Upper lobe of left lung (tissue), 4 donors: ENCODE measurements around the gene COL8A1.

Experiments used
- EP300 ChIP-seq, 4 donors: sonication (generic); formaldehyde crosslinking; IDR thresholded peaks; one replicate each; pipeline ENCODE4 v1.5.1; 2017; ENCODE audit warnings: antibody characterized with exemption in 4 of 4, control low read depth in 2 of 4
- POLR2A ChIP-seq, 4 donors: fragments of 450-650 bp; IDR thresholded peaks; one replicate each; pipeline ENCODE4 v1.5.1; 2016 to 2017; ENCODE audit warnings: antibody characterized with exemption in 4 of 4, mild to moderate bottlenecking in 2 of 4
- POLR2AphosphoS5 ChIP-seq, 2 donors: sonication (generic); formaldehyde crosslinking; IDR thresholded peaks; one replicate each; pipeline ENCODE4 v1.5.1; 2017; ENCODE audit warnings: antibody characterized with exemption in 2 of 2
- TF ChIP-seq, protein P1 (sequence below), 6 experiments: fragments of 450-650 bp in 4 of 6; fragments of 200-600 bp in 2 of 6; sonication (generic) in 2 of 6; IDR thresholded peaks; one replicate each; pipeline ENCODE4 v1.5.1; 2016 to 2019; ENCODE audit warnings: antibody characterized with exemption in 6 of 6

DNA sequence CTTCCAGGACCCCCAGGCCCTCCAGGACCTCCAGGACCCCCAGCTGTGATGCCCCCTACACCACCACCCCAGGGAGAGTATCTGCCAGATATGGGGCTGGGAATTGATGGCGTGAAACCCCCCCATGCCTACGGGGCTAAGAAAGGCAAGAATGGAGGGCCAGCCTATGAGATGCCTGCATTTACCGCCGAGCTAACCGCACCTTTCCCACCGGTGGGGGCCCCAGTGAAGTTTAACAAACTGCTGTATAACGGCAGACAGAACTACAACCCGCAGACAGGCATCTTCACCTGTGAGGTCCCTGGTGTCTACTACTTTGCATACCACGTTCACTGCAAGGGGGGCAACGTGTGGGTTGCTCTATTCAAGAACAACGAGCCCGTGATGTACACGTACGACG is 157.2 kb downstream of the COL8A1 start:
- TF ChIP-seq, protein P1, sequence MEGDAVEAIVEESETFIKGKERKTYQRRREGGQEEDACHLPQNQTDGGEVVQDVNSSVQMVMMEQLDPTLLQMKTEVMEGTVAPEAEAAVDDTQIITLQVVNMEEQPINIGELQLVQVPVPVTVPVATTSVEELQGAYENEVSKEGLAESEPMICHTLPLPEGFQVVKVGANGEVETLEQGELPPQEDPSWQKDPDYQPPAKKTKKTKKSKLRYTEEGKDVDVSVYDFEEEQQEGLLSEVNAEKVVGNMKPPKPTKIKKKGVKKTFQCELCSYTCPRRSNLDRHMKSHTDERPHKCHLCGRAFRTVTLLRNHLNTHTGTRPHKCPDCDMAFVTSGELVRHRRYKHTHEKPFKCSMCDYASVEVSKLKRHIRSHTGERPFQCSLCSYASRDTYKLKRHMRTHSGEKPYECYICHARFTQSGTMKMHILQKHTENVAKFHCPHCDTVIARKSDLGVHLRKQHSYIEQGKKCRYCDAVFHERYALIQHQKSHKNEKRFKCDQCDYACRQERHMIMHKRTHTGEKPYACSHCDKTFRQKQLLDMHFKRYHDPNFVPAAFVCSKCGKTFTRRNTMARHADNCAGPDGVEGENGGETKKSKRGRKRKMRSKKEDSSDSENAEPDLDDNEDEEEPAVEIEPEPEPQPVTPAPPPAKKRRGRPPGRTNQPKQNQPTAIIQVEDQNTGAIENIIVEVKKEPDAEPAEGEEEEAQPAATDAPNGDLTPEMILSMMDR (IDR thresholded peaks at IDR 0.05) = no peak
- TF ChIP-seq EP300 (IDR thresholded peaks at IDR 0.05) = no peak
- no peak for TF ChIP-seq POLR2AphosphoS5 (IDR thresholded peaks at IDR 0.05)
- no peak for TF ChIP-seq POLR2A (IDR thresholded peaks at IDR 0.05)
